Subcutaneous abdominal adipose tissue (tissue), 5 donors: ENCODE data around the gene SERINC2.

Experiments
- H3K27ac ChIP-seq: one replicate; pipeline ENCODE4 v1.7.0; 2013; ENCODE audit warnings: low read depth, mild to moderate bottlenecking, inconsistent platforms, low read length, moderate library complexity
- H3K27me3 ChIP-seq, 5 donors: one replicate each; pipeline ENCODE4 v1.7.0; 2013; ENCODE audit warnings: low read length in 5 of 5, inconsistent platforms in 1 of 5; ENCODE audit not compliant: control insufficient read depth in 5 of 5, insufficient read depth in 4 of 5
- H3K36me3 ChIP-seq, 5 donors: one replicate each; pipeline ENCODE4 v1.7.0; 2013; ENCODE audit warnings: low read length in 5 of 5; ENCODE audit not compliant: control insufficient read depth in 5 of 5, insufficient read depth in 5 of 5
- H3K4me1 ChIP-seq, 5 donors: one replicate each; pipeline ENCODE4 v1.7.0; 2013; ENCODE audit warnings: low read length in 5 of 5, mild to moderate bottlenecking in 3 of 5, moderate library complexity in 1 of 5; ENCODE audit not compliant: control insufficient read depth in 5 of 5, insufficient read depth in 5 of 5
- H3K4me3 ChIP-seq, 5 donors: one replicate each; pipeline ENCODE4 v1.7.0; 2013; ENCODE audit warnings: low read length in 5 of 5, low read depth in 1 of 5
- H3K9ac ChIP-seq, 5 donors: one replicate each; pipeline ENCODE4 v1.7.0; 2013; ENCODE audit warnings: low read length in 5 of 5, mild to moderate bottlenecking in 4 of 5, moderate library complexity in 3 of 5
- H3K9me3 ChIP-seq, 5 donors: one replicate each; pipeline ENCODE4 v1.7.0; 2013; ENCODE audit warnings: low read length in 5 of 5; ENCODE audit not compliant: control insufficient read depth in 5 of 5
- donor health status: healthy.
- donor health status: healthy.
- donor health status: healthy.
- donor health status: healthy.
- donor health status: healthy.

SERINC2 gene

GRCh38 chr1:31421371-31422040 lies 8.5 kb downstream of the SERINC2 start:
- peaks cover 0 to 2% (median 0%) of the 10 kb centered on the region in 5 donors for H3K4me1 ChIP-seq
- no peak overlapping the region for H3K27ac ChIP-seq
- H3K9me3 ChIP-seq = no peaks in the 10 kb centered on the region
- no peak overlapping the region for H3K4me3 ChIP-seq
- peaks cover 0 to 7% (median 5%) of the 10 kb centered on the region in 5 donors for H3K27me3 ChIP-seq
- no peaks in the 10 kb centered on the region for H3K36me3 ChIP-seq
- H3K9ac ChIP-seq = no peak overlapping the region

DNA sequence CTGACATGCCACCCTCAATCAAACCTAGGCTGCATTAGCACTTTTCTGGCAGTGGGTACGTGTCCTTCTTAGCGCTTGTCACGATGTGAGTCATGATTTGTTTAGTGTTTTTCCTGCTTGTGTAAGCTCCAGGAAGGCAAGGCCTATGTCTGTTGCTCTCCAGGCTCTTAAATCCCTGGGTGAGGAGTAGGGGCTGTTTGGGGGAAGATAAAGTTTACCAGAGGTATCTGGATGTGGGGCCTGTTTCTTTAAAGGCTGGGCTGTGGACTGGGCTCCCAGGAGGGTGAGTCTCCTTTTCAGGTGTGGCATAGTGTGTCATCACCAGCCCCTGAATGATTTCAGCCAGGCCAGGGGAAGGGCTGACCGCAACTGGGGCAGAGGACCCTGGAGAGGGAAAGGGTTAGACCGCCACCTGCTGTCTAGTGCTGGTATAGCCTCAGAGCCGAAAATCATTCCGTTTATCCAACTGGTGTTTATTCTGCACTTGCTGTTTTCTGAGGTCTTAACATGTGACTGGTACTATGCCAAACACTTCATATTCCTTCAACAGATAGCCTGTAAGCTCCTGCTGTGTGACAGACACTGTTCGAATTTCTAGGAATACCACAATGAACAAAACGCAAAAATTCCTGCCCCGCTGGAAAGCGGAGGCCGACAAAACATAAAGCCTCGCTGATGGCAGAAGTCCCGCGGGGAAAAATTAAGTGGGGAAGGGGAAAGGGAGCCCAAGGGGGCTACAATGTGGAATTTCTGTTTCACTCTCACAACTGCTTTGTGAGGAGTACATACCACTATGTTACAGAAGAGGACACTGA lies 9.7 kb downstream of the SERINC2 start:
- H3K4me3 ChIP-seq = no peak overlapping the region
- H3K36me3 ChIP-seq = no peaks in the 10 kb centered on the region
- H3K9me3 ChIP-seq = no peaks in the 10 kb centered on the region
- no peak overlapping the region for H3K27ac ChIP-seq
- H3K4me1 ChIP-seq = peaks cover 0 to 2% (median 0%) of the 10 kb centered on the region in 5 donors
- peaks cover 0 to 7% (median 5%) of the 10 kb centered on the region in 5 donors for H3K27me3 ChIP-seq
- H3K9ac ChIP-seq = no peak overlapping the region

DNA sequence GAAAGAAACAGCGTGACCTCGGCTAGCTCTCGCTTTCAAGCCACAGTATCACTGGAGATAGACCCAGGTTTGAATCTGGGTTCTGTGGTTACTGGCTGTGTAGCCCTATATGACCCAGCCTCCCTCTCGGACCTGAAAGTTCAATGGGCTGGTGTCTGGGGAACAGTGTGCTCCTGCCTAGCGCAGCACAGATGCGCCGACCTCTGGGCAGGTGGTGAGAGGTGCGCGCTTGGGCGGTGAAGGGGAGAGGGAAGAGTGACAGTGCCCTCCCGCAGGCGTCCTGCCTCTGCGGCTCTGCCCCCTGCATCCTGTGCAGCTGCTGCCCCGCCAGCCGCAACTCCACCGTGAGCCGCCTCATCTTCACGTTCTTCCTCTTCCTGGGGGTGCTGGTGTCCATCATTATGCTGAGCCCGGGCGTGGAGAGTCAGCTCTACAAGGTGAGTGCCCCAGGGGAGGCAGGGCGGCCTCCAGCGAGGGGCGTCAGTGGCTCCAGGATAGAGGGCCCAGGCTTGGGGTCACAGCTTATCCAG lies 10.5 kb downstream of the SERINC2 start:
- Histone ChIP-seq H3K4me1 (peaks cover 0 to 2% (median 0%) of the 10 kb centered on the region in 5 donors), H3K36me3 (no peaks in the 10 kb centered on the region), H3K27ac (no peak overlapping the region), H3K9me3 (no peaks in the 10 kb centered on the region), H3K27me3 (peaks cover 0 to 7% (median 5%) of the 10 kb centered on the region in 5 donors), H3K4me3 (no peak overlapping the region), H3K9ac (no peak overlapping the region)

DNA sequence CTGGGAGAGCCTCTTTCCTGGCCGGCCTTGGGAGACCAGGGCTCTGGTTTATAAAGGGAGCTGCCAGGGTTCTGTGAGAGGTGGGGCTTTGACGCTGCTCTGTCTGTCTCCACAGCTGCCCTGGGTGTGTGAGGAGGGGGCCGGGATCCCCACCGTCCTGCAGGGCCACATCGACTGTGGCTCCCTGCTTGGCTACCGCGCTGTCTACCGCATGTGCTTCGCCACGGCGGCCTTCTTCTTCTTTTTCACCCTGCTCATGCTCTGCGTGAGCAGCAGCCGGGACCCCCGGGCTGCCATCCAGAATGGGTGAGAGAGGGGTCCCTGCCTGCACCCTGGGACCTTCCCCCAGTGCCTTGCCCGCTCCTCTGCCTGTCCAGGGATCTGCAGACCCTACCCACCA lies 11.6 kb downstream of the SERINC2 start:
- H3K9ac ChIP-seq = no peak overlapping the region
- peaks cover 0 to 7% (median 5%) of the 10 kb centered on the region in 5 donors for H3K27me3 ChIP-seq
- no peaks in the 10 kb centered on the region for H3K9me3 ChIP-seq
- H3K4me3 ChIP-seq = no peak overlapping the region
- H3K27ac ChIP-seq = no peak overlapping the region
- peaks cover 0 to 2% (median 0%) of the 10 kb centered on the region in 5 donors for H3K4me1 ChIP-seq
- H3K36me3 ChIP-seq = no peaks in the 10 kb centered on the region

DNA sequence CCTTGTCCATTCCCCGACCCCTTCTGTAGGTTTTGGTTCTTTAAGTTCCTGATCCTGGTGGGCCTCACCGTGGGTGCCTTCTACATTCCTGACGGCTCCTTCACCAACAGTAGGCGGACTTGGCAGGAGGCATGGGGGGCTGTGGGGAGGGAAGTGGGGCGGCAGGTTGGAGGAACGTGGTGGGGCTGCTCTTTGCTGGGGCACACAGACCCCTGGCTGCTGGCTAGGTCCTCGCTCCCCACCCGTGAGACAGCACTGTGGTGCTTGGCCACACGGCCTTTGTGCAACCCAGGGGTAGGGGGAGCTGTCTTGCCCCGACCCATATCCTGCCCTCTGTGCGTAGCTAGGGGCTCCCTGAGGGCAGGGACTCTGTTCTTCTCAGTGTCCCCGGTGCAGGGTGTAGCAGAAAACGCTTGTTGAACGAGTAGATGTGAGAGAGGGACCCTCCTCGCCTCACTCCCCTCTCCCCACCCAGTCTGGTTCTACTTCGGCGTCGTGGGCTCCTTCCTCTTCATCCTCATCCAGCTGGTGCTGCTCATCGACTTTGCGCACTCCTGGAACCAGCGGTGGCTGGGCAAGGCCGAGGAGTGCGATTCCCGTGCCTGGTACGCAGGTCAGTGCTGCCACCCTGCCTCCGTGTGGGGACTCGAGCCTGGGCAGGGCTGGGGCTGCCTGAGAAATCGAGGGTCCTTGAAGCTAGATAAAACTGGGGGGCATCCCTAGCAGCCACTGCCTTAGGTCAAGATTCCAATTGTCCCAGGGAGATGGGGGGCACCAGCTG lies 12.5 kb downstream of the SERINC2 start:
- H3K36me3 ChIP-seq = no peaks in the 10 kb centered on the region
- H3K4me3 ChIP-seq = no peak overlapping the region
- H3K9me3 ChIP-seq = no peaks in the 10 kb centered on the region
- peaks cover 0 to 2% (median 0%) of the 10 kb centered on the region in 5 donors for H3K4me1 ChIP-seq
- no peak overlapping the region for H3K9ac ChIP-seq
- H3K27ac ChIP-seq = no peak overlapping the region
- peaks cover 0 to 7% (median 5%) of the 10 kb centered on the region in 5 donors for H3K27me3 ChIP-seq

- Histone ChIP-seq H3K36me3 (no peaks in the 10 kb centered on the region), H3K27ac (no peak overlapping the region), H3K4me1 (peaks cover 0 to 2% (median 0%) of the 10 kb centered on the region in 5 donors), H3K9ac (no peak overlapping the region), H3K27me3 (peaks cover 0 to 7% (median 5%) of the 10 kb centered on the region in 5 donors), H3K4me3 (no peak overlapping the region), H3K9me3 (no peaks in the 10 kb centered on the region)
Measured at GRCh38 chr1:31426249-31426922, 13.4 kb downstream of the SERINC2 start.

GRCh38 chr1:31427322-31427721 lies 14.3 kb downstream of the SERINC2 start:
- Histone ChIP-seq H3K9ac (no peak overlapping the region), H3K36me3 (no peaks in the 10 kb centered on the region), H3K27me3 (peaks cover 0 to 11% (median 5%) of the 10 kb centered on the region in 5 donors), H3K27ac (no peak overlapping the region), H3K4me1 (peaks cover 0 to 2% (median 0%) of the 10 kb centered on the region in 5 donors), H3K9me3 (no peaks in the 10 kb centered on the region), H3K4me3 (no peak overlapping the region)

- Histone ChIP-seq H3K27me3 (peaks cover 0 to 11% (median 0%) of the 10 kb centered on the region in 5 donors), H3K4me3 (no peak overlapping the region), H3K9me3 (no peaks in the 10 kb centered on the region), H3K27ac (no peak overlapping the region), H3K36me3 (no peaks in the 10 kb centered on the region), H3K9ac (no peak overlapping the region), H3K4me1 (peaks cover 0 to 2% (median 0%) of the 10 kb centered on the region in 5 donors)
Measured at GRCh38 chr1:31428436-31429221, 15.6 kb downstream of the SERINC2 start.

DNA sequence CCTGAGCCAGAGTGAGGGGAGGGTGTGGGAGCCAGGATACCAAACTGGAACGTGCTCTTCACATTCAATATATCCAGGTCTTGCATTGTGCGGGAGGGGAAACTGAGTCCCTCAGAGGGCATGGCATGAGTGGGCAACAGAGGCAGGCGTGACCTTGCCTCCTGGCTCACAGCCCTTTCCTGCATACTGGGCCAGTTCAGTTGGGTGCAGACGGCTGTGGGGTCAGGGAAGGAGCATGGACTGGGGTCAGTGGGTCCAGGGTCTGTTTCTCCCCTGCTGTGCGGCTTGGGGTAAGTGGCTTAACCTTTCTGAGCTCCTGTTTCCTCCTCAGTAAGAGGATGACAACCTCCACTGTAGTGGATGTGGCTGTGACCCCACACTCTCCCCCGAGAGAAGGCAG lies 16.6 kb downstream of the SERINC2 start:
- Histone ChIP-seq H3K36me3 (no peaks in the 10 kb centered on the region), H3K27ac (no peak overlapping the region), H3K9ac (no peak overlapping the region), H3K4me1 (peaks cover 0 to 3% (median 0%) of the 10 kb centered on the region in 5 donors), H3K4me3 (no peak overlapping the region), H3K27me3 (peaks cover 0 to 7% (median 0%) of the 10 kb centered on the region in 5 donors), H3K9me3 (no peaks in the 10 kb centered on the region)
